Hepatic stellate cell (primary cell): ENCODE measurements around the gene ANKRD1.
A peak's percentile ranks its signal among the peaks of the same experiment; 100 is the strongest.
"Not testable (repeated sequence)": the region's sequence is repeated elsewhere in the genome, so short reads cannot be mapped to it uniquely, and the experiment has no call there.

Experiments used
- DNase-seq: peaks from one replicate; pipeline ENCODE4 v3.0.0; 2011; ENCODE audit warnings: low spot score

The ANKRD1 gene

GRCh38 chr10:90912174-90912573 lies 8.7 kb downstream of the ANKRD1 start:
- no peak for DNase-seq

- no peak for DNase-seq
Measured at GRCh38 chr10:90911133-90912051, 9.5 kb downstream of the ANKRD1 start.

DNA sequence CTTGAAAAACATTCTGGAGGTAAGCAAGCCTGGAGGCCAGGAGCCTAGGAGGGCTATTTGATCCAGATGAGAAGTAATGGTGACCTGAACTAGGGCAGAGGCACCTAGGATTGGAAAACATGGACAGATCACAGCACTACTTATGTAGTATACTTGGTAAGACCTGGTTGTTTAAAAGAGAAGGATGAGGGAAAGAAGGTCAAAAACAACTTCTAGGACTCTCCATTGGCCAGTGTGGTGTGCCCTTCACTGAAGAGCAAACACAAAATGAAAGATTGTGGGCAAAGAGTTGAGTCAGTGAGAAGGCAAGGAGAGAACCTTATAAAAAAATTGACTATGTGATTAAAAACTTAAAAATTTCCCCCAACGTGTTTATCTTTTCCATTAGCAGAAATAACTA lies 14.3 kb downstream of the ANKRD1 start:
- no peak for DNase-seq

DNA sequence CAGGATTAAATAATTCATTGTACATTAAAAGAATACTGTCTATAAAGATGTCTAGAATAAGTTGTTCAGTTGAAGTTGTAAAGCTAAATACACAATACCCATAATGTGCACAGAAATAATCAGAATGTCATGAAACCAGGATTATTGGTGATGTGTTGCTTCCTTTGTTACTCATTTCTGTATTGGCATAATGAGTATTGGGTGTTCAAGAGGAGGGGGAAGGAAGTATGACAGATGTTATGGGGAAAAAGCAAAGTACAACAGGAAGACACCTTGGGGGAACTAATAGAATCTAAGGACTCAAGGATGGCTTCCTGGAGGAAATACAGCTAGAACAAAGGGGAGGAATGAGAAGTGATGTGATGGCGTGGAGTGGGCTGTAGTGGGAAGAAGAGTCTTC lies 15.0 kb downstream of the ANKRD1 start:
- no peak for DNase-seq

GRCh38 chr10:90896916-90897315 lies 24.0 kb downstream of the ANKRD1 start:
- DNase-seq: not testable (repeated sequence)

GRCh38 chr10:90893190-90893589 lies 27.7 kb downstream of the ANKRD1 start:
- DNase-seq: no peak

DNA sequence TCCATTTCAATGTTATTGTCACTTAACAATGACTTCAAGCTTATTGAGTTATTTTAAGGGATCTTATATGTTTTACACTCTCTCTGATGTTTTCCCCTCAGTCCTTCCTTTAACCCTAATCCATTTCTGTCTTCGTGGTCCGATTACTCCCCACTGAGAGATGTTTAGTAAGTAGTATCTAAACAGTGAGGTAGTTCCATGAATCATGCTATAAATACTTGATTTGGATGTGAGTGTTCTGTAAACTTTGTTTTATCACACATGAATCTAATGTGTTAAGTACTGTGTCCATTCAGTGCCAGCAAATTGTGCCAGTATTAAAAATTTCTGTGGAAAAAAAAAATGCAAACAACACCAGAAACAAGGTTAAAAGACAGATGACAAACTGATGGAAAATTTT lies 30.5 kb downstream of the ANKRD1 start:
- DNase-seq: no peak

GRCh38 chr10:90889636-90890035 lies 31.3 kb downstream of the ANKRD1 start:
- no peak for DNase-seq

GRCh38 chr10:90888387-90888786 lies 32.5 kb downstream of the ANKRD1 start:
- no peak for DNase-seq

- DNase-seq: no peak
Measured at GRCh38 chr10:90887555-90887954, 33.3 kb downstream of the ANKRD1 start.

GRCh38 chr10:90885176-90885575 lies 35.7 kb downstream of the ANKRD1 start:
- peak; percentile 35 for DNase-seq

GRCh38 chr10:90884431-90884830 lies 36.5 kb downstream of the ANKRD1 start:
- no peak for DNase-seq

DNA sequence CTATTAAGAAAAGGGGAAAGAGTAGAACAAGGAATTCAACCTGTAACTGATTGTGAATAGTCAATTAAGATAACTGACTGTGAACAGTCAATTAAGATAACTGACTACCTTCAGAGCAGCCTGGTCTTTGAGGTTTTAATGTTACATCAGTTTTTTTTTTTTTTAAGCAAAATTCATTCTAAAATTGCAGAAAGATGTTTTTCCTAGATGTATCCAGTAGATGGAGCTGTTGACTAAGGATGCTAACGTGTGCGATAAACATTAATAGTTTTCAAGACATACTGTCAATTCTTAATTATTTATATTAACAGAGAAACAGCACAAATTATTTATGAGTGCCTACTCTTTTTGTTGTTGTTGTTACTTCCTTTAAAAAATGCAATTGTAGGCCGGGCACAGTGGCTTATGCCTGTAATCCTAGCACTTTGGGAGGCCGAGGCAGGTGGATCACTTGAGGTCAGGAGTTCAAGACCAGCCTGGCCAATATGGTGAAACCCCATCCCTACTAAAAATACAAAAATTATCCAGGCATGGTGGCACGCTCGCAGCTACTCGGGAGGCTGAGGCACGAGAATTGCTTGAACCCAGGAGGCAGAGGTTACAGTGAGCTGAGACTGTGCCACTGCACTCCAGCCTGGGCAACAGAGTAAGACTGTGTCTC lies 40.7 kb downstream of the ANKRD1 start:
- DNase-seq: not testable (repeated sequence)

DNA sequence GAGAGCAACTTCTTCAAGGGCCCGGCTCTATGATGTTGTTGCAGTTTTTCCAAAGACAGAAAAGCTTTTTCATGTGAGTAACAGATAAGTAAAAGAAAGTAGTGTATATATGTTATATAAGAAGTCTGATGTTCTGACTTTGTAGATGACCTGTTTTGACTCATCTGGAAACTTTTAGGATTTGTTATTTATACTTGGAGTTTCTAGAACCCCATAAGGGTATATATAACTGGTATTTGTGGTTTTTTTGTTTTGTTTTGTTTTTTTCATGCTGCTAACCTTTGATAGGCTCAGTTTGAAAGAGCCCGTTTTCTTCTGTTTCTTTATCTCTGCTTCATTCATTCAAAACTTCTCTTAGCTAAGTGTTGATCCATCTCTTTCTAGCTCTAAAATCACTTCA lies 41.8 kb downstream of the ANKRD1 start:
- DNase-seq: no peak

- DNase-seq: no peak
Measured at GRCh38 chr10:90872648-90873020, 48.3 kb downstream of the ANKRD1 start.

GRCh38 chr10:90871766-90872647 lies 48.9 kb downstream of the ANKRD1 start, which contains the start of gene RPP30:
Gene RPP30, plus strand, starts transcription at chr10:90871974. Its CDS starts 13 bp downstream, at chr10:90871987.
- peak; percentile 81 for DNase-seq

- DNase-seq: no peak
Measured at GRCh38 chr10:90871279-90871765, 49.6 kb downstream of the ANKRD1 start.

- DNase-seq: no peak
Measured at GRCh38 chr10:90866050-90866598, 54.8 kb downstream of the ANKRD1 start.

- peak; percentile 31 for DNase-seq
Measured at GRCh38 chr10:90865401-90865800, 55.5 kb downstream of the ANKRD1 start.

GRCh38 chr10:90862908-90863514 lies 57.9 kb downstream of the ANKRD1 start:
- peak; percentile 40 for DNase-seq
